SK-N-SH (cell line): ENCODE measurements around the gene TBCCD1. TPM values are rescaled to one million over a fixed set of nuclear protein-coding genes. Genes with fewer than 3 reads are reported as not detected.

ENCODE experiments used
- CTCF ChIA-PET: fragments of 300-600, 350-600 bp; formaldehyde crosslinking; extraction: SDS; loops from one replicate; lab custom pipeline; 2021; lab: Yijun Ruan, JAX
- POLR2A ChIA-PET: fragments of 350-600 bp; sonication (Branson Sonifier 250); formaldehyde crosslinking; extraction: SDS; loops from one replicate; lab custom pipeline; 2020; ENCODE audit warnings: antibody characterized with exemption, inconsistent platforms; lab: Yijun Ruan, JAX
- DNase-seq: peaks from one replicate; pipeline ENCODE4 v3.0.0; 2012
- H2AFZ ChIP-seq: fragments of 200-600 bp; sonication (generic); 2 replicates; pipeline ENCODE4 v1.8.1; 2016; ENCODE audit warnings: antibody characterized with exemption, mild to moderate bottlenecking, low read depth
- H3F3A ChIP-seq: fragments of 200-600 bp; sonication (generic); replicated peaks from 2 replicates; pipeline ENCODE3; 2016; ENCODE audit warnings: antibody characterized with exemption, mild to moderate bottlenecking; ENCODE audit not compliant: insufficient read depth
- H3K27ac ChIP-seq, 2 experiments: fragments of 200-500 bp in 1 of 2; fragments of 200-600 bp in 1 of 2; sonication (Bioruptor generic) in 1 of 2; sonication (generic), shearing (Covaris generic) in 1 of 2; 2 replicates each; pipeline versions ENCODE4 v1.5.1 to v1.6.1; 2014 to 2016; ENCODE audit warnings: low read depth in 2 of 2, inconsistent platforms in 1 of 2, low read length in 1 of 2, mild to moderate bottlenecking in 1 of 2, mixed read lengths in 1 of 2
- H3K27me3 ChIP-seq: fragments of 200-600 bp; sonication (generic), shearing (Covaris generic); 2 replicates; pipeline ENCODE4 v1.6.1; 2016; ENCODE audit warnings: mixed run types; ENCODE audit not compliant: insufficient read depth
- H3K36me3 ChIP-seq, 2 experiments: fragments of 200-500 bp in 1 of 2; fragments of 200-600 bp in 1 of 2; sonication (Bioruptor generic) in 1 of 2; sonication (generic) in 1 of 2; replicated peaks in 1 of 2; 2 replicates each; pipeline versions ENCODE3 to v1.5.1; 2014 to 2016; ENCODE audit warnings: low read length in 1 of 2, mild to moderate bottlenecking in 1 of 2; ENCODE audit not compliant: insufficient read depth in 2 of 2, control insufficient read depth in 1 of 2
- H3K4me1 ChIP-seq, 2 experiments: fragments of 200-500 bp in 1 of 2; fragments of 200-600 bp in 1 of 2; sonication (Bioruptor generic) in 1 of 2; sonication (generic), shearing (Covaris generic) in 1 of 2; 2 replicates each; pipeline versions ENCODE4 v1.5.1 to v1.6.1; 2014 to 2016; ENCODE audit warnings: low read depth in 1 of 2, low read length in 1 of 2, mixed run types in 1 of 2; ENCODE audit not compliant: insufficient read depth in 2 of 2, control insufficient read depth in 1 of 2
- H3K4me2 ChIP-seq: fragments of 200-600 bp; sonication (generic), shearing (Covaris generic); 2 replicates; pipeline ENCODE4 v1.6.1; 2017; ENCODE audit warnings: mixed run types
- H3K4me3 ChIP-seq, 2 experiments: fragments of 200-500 bp in 1 of 2; fragments of 200-600 bp in 1 of 2; sonication (Bioruptor generic) in 1 of 2; sonication (generic), shearing (Covaris generic) in 1 of 2; 2 replicates each; pipeline versions ENCODE4 v1.5.1 to v1.8.1; 2014 to 2016; ENCODE audit warnings: low read depth in 2 of 2, inconsistent platforms in 1 of 2, low read length in 1 of 2, mild to moderate bottlenecking in 1 of 2, mixed read lengths in 1 of 2, moderate library complexity in 1 of 2
- H3K79me2 ChIP-seq: fragments of 200-600 bp; sonication (generic); 2 replicates; pipeline ENCODE4 v1.8.1; 2017; ENCODE audit warnings: mild to moderate bottlenecking; ENCODE audit not compliant: insufficient read depth
- H3K9ac ChIP-seq: fragments of 200-600 bp; sonication (generic); 2 replicates; pipeline ENCODE4 v1.6.1; 2017; ENCODE audit warnings: mixed run types
- H3K9me2 ChIP-seq: fragments of 200-600 bp; sonication (generic); 2 replicates; pipeline ENCODE4 v1.6.1; 2017; ENCODE audit warnings: mixed run types
- H3K9me3 ChIP-seq: fragments of 200-600 bp; sonication (generic); 2 replicates; pipeline ENCODE4 v1.6.1; 2017; ENCODE audit warnings: mixed run types, mild to moderate bottlenecking, moderate library complexity
- H4K20me1 ChIP-seq: fragments of 200-600 bp; sonication (generic); 2 replicates; pipeline ENCODE4 v1.6.1; 2017; ENCODE audit warnings: mild to moderate bottlenecking, mixed run types; ENCODE audit not compliant: insufficient read depth
- CHD2 ChIP-seq: fragments of 150-350 bp; IDR thresholded peaks from 2 replicates; pipeline ENCODE4 v1.6.1; 2018; ENCODE audit warnings: low read length; ENCODE audit not compliant: partially characterized antibody
- ELF1 ChIP-seq: IDR thresholded peaks from 2 replicates; pipeline ENCODE4 v1.4.0; 2012
- EP300 ChIP-seq, 2 experiments: IDR thresholded peaks; 2 replicates each; pipeline versions ENCODE4 v1.4.0 to v1.6.1; 2012; ENCODE audit warnings: borderline replicate concordance in 1 of 2, low read depth in 1 of 2, low read length in 1 of 2
- FOSL2 ChIP-seq: IDR thresholded peaks from 2 replicates; pipeline ENCODE4 v1.4.0; 2012; ENCODE audit warnings: low read depth, mild to moderate bottlenecking, moderate library complexity, borderline replicate concordance
- FOXJ3 ChIP-seq: sonication (generic); formaldehyde crosslinking; IDR thresholded peaks from 2 replicates; pipeline ENCODE4 v1.5.1; 2020; ENCODE audit warnings: mild to moderate bottlenecking, missing genetic modification reagents
- FOXM1 ChIP-seq: IDR thresholded peaks from 2 replicates; pipeline ENCODE4 v1.4.0; 2012; ENCODE audit warnings: low read depth, mild to moderate bottlenecking
- GATA2 ChIP-seq: sonication (generic); formaldehyde crosslinking; IDR thresholded peaks from 2 replicates; pipeline ENCODE4 v1.5.0; 2020; ENCODE audit warnings: mild to moderate bottlenecking, missing genetic modification reagents
- IRF3 ChIP-seq: fragments of 150-350 bp; IDR thresholded peaks from 2 replicates; pipeline ENCODE4 v1.6.1; 2016; ENCODE audit warnings: mild to moderate bottlenecking, low read depth, low read length
- MEF2A ChIP-seq: IDR thresholded peaks from 2 replicates; pipeline ENCODE4 v1.4.0; 2012; ENCODE audit warnings: low read depth, borderline replicate concordance
- MXI1 ChIP-seq: IDR thresholded peaks from 2 replicates; pipeline ENCODE4 v1.6.1; 2012; ENCODE audit warnings: mild to moderate bottlenecking, low read depth, low read length, improper control_type of control experiment
- RAD21 ChIP-seq: IDR thresholded peaks from 2 replicates; pipeline ENCODE4 v1.6.1; 2012; ENCODE audit warnings: mild to moderate bottlenecking, low read length
- REST ChIP-seq: IDR thresholded peaks from 2 replicates; pipeline ENCODE4 v1.6.1; 2012; ENCODE audit warnings: mild to moderate bottlenecking, low read depth, low read length, moderate library complexity
- RFX5 ChIP-seq: IDR thresholded peaks from 2 replicates; pipeline ENCODE4 v1.6.1; 2012; ENCODE audit warnings: mild to moderate bottlenecking, improper control_type of control experiment, low read length
- RXRA ChIP-seq: IDR thresholded peaks from 2 replicates; pipeline ENCODE4 v1.4.0; 2012; ENCODE audit warnings: low read depth, mild to moderate bottlenecking, borderline replicate concordance
- SIN3A ChIP-seq: IDR thresholded peaks from 2 replicates; pipeline ENCODE4 v1.6.1; 2012; ENCODE audit warnings: low read depth, mild to moderate bottlenecking, low read length, moderate library complexity, borderline replicate concordance
- TAF1 ChIP-seq: IDR thresholded peaks from 2 replicates; pipeline ENCODE4 v1.6.1; 2012; ENCODE audit warnings: low read depth, mild to moderate bottlenecking, low read length, moderate library complexity, borderline replicate concordance
- TEAD4 ChIP-seq: IDR thresholded peaks from 2 replicates; pipeline ENCODE4 v1.4.0; 2012; ENCODE audit warnings: mild to moderate bottlenecking, borderline replicate concordance; ENCODE audit not compliant: insufficient read depth
- USF1 ChIP-seq: IDR thresholded peaks from 2 replicates; pipeline ENCODE4 v1.4.0; 2012; ENCODE audit warnings: low read depth, borderline replicate concordance
- ZBTB33 ChIP-seq: IDR thresholded peaks from 2 replicates; pipeline ENCODE4 v1.4.0; 2012; ENCODE audit warnings: low read depth, borderline replicate concordance
- WGBS: methylation state at CpG from one replicate; pipeline ENCODE4 v1.1.6; 2017; ENCODE audit warnings: low lambda C conversion rate; 5-methylcytosine and 5-hydroxymethylcytosine counted together
- polyA plus RNA-seq, 3 experiments: library from polyadenylated mRNA; depleted of rRNA; stranded (reverse); fragments of >200 nt; gene quantifications; 2 replicates each; pipeline ENCODE4 v1.2.3, GENCODE V29; 2012

The TBCCD1 gene
- polyA plus RNA-seq, 1 of the 3 experiments (the other 2 are of a cell fraction), result 6.5 TPM

- no peaks in the 10 kb centered on the region for H3K4me1 ChIP-seq
- no peak overlapping the region for H3K4me3 ChIP-seq
- no peaks in the 10 kb centered on the region for H3F3A ChIP-seq
- H3K9me3 ChIP-seq, result no peaks in the 10 kb centered on the region
- no peak for DNase-seq
- no peak overlapping the region for H3K4me2 ChIP-seq
- POLR2A ChIA-PET, result interaction anchor here (0.9 kb wide), 1 partner anchor 12 kb away, joined by 3 read pairs; no protein-coding TSS in a partner anchor
- H3K79me2 ChIP-seq, result no peaks in the 10 kb centered on the region
- no peaks in the 10 kb centered on the region for H4K20me1 ChIP-seq
- H3K36me3 ChIP-seq, result no peaks in the 10 kb centered on the region
- H3K9ac ChIP-seq, result no peak overlapping the region
- CTCF ChIA-PET, result interaction anchor here (2.2 to 17.4 kb wide), 3 partner anchors 10 to 16 kb away, joined by 5 to 167 read pairs (median 8); partner anchors contain the start of gene AHSG
- 63% methylated on average over 9 of the region's 12 CpGs for WGBS
- no peak overlapping the region for H2AFZ ChIP-seq
- H3K9me2 ChIP-seq, result no peaks in the 10 kb centered on the region
- TF ChIP-seq ZBTB33 (no peak), GATA2 (CRISPR knock-in tag) (no peak), TAF1 (no peak), REST (no peak), FOXJ3 (no peak), ELF1 (no peak), FOXM1 (no peak), MEF2A (no peak), RFX5 (no peak), SIN3A (no peak), FOSL2 (no peak), TEAD4 (no peak), MXI1 (no peak), RXRA (no peak), USF1 (no peak), RAD21 (no peak), CHD2 (no peak), IRF3 (no peak), EP300 (IDR thresholded peaks at IDR 0.05; ENCODE audit: borderline replicate concordance in 1 of 2, low read depth in 1 of 2, low read length in 1 of 2) (no peak)
- no peaks in the 10 kb centered on the region; the same call in 1 of the 2 replicates for H3K27me3 ChIP-seq
- no peak overlapping the region for H3K27ac ChIP-seq
These were observed 32.1 kb upstream of the TBCCD1 start for GRCh38 chr3:186599142-186599784.
